Measurements from ENCODE around the gene PRUNE2.
A peak's percentile ranks its signal among the peaks of the same experiment; 100 is the strongest.

PRUNE2 gene

GRCh38 chr9:76921165-76921564, 15.3 kb upstream of the PRUNE2 start:
- peaks cover 20% of the 10 kb centered on the region for H3K27me3 ChIP-seq (ENCODE audit: control insufficient read depth, insufficient read depth, low read length)
- H3K4me2 ChIP-seq (ENCODE audit: low read length) = no peak overlapping the region
- no peaks in the 10 kb centered on the region for H3K36me3 ChIP-seq (ENCODE audit: insufficient read depth, low read length)
- no peak overlapping the region for H3K9ac ChIP-seq (ENCODE audit: low read depth, low read length)
- no peak overlapping the region for H3K4me3 ChIP-seq (ENCODE audit: low read length)
- H3K4me1 ChIP-seq (ENCODE audit: control insufficient read depth, insufficient read depth, low read length) = peaks cover 4% of the 10 kb centered on the region
- peaks cover 7% of the 10 kb centered on the region for H3K9me3 ChIP-seq (replicated peaks; ENCODE audit: low read length)

DNA sequence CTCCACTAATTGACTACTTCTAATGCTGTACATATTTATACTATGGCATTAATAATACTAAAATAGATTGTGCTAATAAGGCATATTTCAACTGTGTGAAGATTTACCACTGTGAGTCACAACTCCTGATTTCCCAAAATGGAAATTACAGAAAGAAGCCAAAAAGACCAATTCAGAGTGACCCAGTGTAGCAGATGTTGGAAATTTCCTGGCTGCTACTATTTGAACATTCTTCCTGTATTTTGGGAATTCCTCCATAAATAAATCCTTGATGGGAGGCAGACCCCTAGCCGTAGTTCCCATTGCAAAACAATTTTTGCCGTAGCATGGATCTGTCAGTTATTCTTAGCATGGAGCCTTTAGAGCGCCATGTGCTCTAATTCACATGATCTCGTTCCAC, 11.4 kb upstream of the PRUNE2 start:
- H3K27me3 ChIP-seq (ENCODE audit: control insufficient read depth, insufficient read depth, low read length) = peaks cover 25% of the 10 kb centered on the region
- H3K4me2 ChIP-seq (ENCODE audit: low read length) = no peak overlapping the region
- H3K9me3 ChIP-seq (replicated peaks; ENCODE audit: low read length) = no peaks in the 10 kb centered on the region
- H3K4me1 ChIP-seq (ENCODE audit: control insufficient read depth, insufficient read depth, low read length) = peaks cover 8% of the 10 kb centered on the region
- no peak overlapping the region for H3K4me3 ChIP-seq (ENCODE audit: low read length)
- H3K9ac ChIP-seq (ENCODE audit: low read depth, low read length) = no peak overlapping the region
- H3K36me3 ChIP-seq (ENCODE audit: insufficient read depth, low read length) = no peaks in the 10 kb centered on the region

GRCh38 chr9:76916231-76916630, 10.3 kb upstream of the PRUNE2 start:
- Histone ChIP-seq H3K36me3 (ENCODE audit: insufficient read depth, low read length) (no peaks in the 10 kb centered on the region), H3K4me1 (ENCODE audit: control insufficient read depth, insufficient read depth, low read length) (peaks cover 16% of the 10 kb centered on the region), H3K27me3 (ENCODE audit: control insufficient read depth, insufficient read depth, low read length) (peaks cover 25% of the 10 kb centered on the region), H3K4me3 (ENCODE audit: low read length) (no peak overlapping the region), H3K9me3 (replicated peaks; ENCODE audit: low read length) (no peaks in the 10 kb centered on the region), H3K4me2 (ENCODE audit: low read length) (no peak overlapping the region), H3K9ac (ENCODE audit: low read depth, low read length) (no peak overlapping the region)

DNA sequence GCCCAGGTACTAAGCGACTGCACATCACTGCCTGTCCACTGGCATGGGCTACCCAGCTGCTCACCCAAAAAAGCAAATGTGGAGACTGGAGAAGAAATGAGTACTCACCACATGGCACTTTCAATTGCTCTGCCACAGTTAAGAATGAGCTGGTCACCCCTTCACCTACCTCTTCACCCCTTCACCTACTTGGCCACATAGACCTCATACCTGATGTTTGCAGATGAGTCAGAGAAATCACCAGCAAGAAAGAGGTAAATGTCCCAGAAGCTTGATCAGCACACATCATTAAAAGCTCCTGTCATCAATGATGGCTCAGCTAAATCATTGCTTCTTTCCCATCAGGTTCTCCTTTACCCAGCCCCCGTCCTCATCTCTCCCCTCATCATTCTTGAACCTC, 7.6 kb upstream of the PRUNE2 start:
- H3K4me2 ChIP-seq (ENCODE audit: low read length) = no peak overlapping the region
- no peaks in the 10 kb centered on the region for H3K36me3 ChIP-seq (ENCODE audit: insufficient read depth, low read length)
- H3K4me3 ChIP-seq (ENCODE audit: low read length) = no peak overlapping the region
- no peak overlapping the region for H3K9ac ChIP-seq (ENCODE audit: low read depth, low read length)
- H3K27me3 ChIP-seq (ENCODE audit: control insufficient read depth, insufficient read depth, low read length) = peaks cover 21% of the 10 kb centered on the region
- H3K9me3 ChIP-seq (replicated peaks; ENCODE audit: low read length) = no peaks in the 10 kb centered on the region
- peaks cover 16% of the 10 kb centered on the region for H3K4me1 ChIP-seq (ENCODE audit: control insufficient read depth, insufficient read depth, low read length)

DNA sequence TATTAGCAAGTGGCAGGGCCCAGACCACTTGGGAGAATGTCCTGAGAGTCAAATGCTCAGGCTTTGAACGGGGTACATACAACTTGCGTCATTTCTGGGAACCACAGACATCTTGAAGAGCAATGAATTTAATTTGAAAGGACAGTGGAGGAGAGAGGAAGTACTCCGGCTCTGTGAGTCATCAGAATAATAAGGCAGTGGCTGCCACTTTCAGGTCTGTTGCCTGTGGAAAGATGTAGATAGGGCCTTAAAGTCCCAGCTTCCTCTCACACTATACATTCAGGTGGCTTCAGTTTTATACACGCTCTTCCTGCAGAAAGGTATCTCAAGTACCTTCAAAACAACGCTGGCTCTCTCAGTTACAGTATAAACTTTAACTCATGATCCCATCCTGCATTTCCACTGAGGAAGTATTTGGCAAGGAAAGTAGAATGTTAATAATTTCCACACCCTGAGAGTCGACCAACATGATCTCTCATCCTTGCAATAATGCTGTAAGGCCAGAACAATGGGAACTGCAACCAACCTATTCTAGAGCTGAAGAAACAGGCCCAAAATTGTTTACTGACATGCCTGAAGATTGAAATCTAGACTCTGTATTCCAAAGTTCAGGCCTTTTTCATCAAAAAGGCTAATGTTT, 6.8 kb upstream of the PRUNE2 start:
- no peak overlapping the region for H3K4me3 ChIP-seq (ENCODE audit: low read length)

GRCh38 chr9:76911971-76912370, 6.1 kb upstream of the PRUNE2 start:
- Histone ChIP-seq H3K4me1 (ENCODE audit: control insufficient read depth, insufficient read depth, low read length) (peaks cover 16% of the 10 kb centered on the region), H3K4me3 (ENCODE audit: low read length) (no peak overlapping the region), H3K27me3 (ENCODE audit: control insufficient read depth, insufficient read depth, low read length) (peaks cover 9% of the 10 kb centered on the region), H3K9ac (ENCODE audit: low read depth, low read length) (no peak overlapping the region), H3K4me2 (ENCODE audit: low read length) (no peak overlapping the region), H3K36me3 (ENCODE audit: insufficient read depth, low read length) (no peaks in the 10 kb centered on the region), H3K9me3 (replicated peaks; ENCODE audit: low read length) (no peaks in the 10 kb centered on the region)

More for the DNA sequence above, 6.8 kb upstream of the PRUNE2 start:
- H3K36me3 ChIP-seq (ENCODE audit: insufficient read depth, low read length) = no peaks in the 10 kb centered on the region
- H3K27me3 ChIP-seq (ENCODE audit: control insufficient read depth, insufficient read depth, low read length) = peaks cover 15% of the 10 kb centered on the region
- peaks cover 16% of the 10 kb centered on the region for H3K4me1 ChIP-seq (ENCODE audit: control insufficient read depth, insufficient read depth, low read length)
- no peak overlapping the region for H3K4me2 ChIP-seq (ENCODE audit: low read length)
- no peaks in the 10 kb centered on the region for H3K9me3 ChIP-seq (replicated peaks; ENCODE audit: low read length)
- no peak overlapping the region for H3K9ac ChIP-seq (ENCODE audit: low read depth, low read length)

GRCh38 chr9:76910861-76911260, 4.9 kb upstream of the PRUNE2 start:
- H3K4me3 ChIP-seq (ENCODE audit: low read length) = no peak overlapping the region
- peaks cover 19% of the 10 kb centered on the region for H3K4me1 ChIP-seq (ENCODE audit: control insufficient read depth, insufficient read depth, low read length)
- no peaks in the 10 kb centered on the region for H3K9me3 ChIP-seq (replicated peaks; ENCODE audit: low read length)
- H3K9ac ChIP-seq (ENCODE audit: low read depth, low read length) = no peak overlapping the region
- no peak overlapping the region for H3K4me2 ChIP-seq (ENCODE audit: low read length)
- no peaks in the 10 kb centered on the region for H3K36me3 ChIP-seq (ENCODE audit: insufficient read depth, low read length)
- peaks cover 2% of the 10 kb centered on the region for H3K27me3 ChIP-seq (ENCODE audit: control insufficient read depth, insufficient read depth, low read length)

- H3K9me3 ChIP-seq (replicated peaks; ENCODE audit: low read length) = no peaks in the 10 kb centered on the region
- peaks cover 30% of the 10 kb centered on the region for H3K4me1 ChIP-seq (ENCODE audit: control insufficient read depth, insufficient read depth, low read length)
- peak overlapping the region; percentile 80 for H3K4me3 ChIP-seq (ENCODE audit: low read length)
- no peaks in the 10 kb centered on the region for H3K27me3 ChIP-seq (ENCODE audit: control insufficient read depth, insufficient read depth, low read length)
- peak overlapping the region; percentile 97 for H3K4me2 ChIP-seq (ENCODE audit: low read length)
- no peak overlapping the region for H3K9ac ChIP-seq (ENCODE audit: low read depth, low read length)
- no peaks in the 10 kb centered on the region for H3K36me3 ChIP-seq (ENCODE audit: insufficient read depth, low read length)
These were observed 697 bp upstream of the PRUNE2 start for GRCh38 chr9:76906647-76906975.

- H3K4me3 ChIP-seq (ENCODE audit: low read length) = peak overlapping the region; percentile 80
- peaks cover 45% of the 10 kb centered on the region for H3K4me1 ChIP-seq (ENCODE audit: control insufficient read depth, insufficient read depth, low read length)
- no peaks in the 10 kb centered on the region for H3K9me3 ChIP-seq (replicated peaks; ENCODE audit: low read length)
- peak overlapping the region; percentile 97 for H3K4me2 ChIP-seq (ENCODE audit: low read length)
- H3K27me3 ChIP-seq (ENCODE audit: control insufficient read depth, insufficient read depth, low read length) = no peaks in the 10 kb centered on the region
- H3K36me3 ChIP-seq (ENCODE audit: insufficient read depth, low read length) = no peaks in the 10 kb centered on the region
- peak overlapping the region; percentile 79 for H3K9ac ChIP-seq (ENCODE audit: low read depth, low read length)
These were observed 1.1 kb downstream of the PRUNE2 start for GRCh38 chr9:76904661-76905457.

GRCh38 chr9:76902395-76902794, 3.5 kb downstream of the PRUNE2 start:
- no peaks in the 10 kb centered on the region for H3K27me3 ChIP-seq (ENCODE audit: control insufficient read depth, insufficient read depth, low read length)
- no peak overlapping the region for H3K4me2 ChIP-seq (ENCODE audit: low read length)
- H3K9me3 ChIP-seq (replicated peaks; ENCODE audit: low read length) = no peaks in the 10 kb centered on the region

GRCh38 chr9:76901801-76902200, 4.1 kb downstream of the PRUNE2 start:
- Histone ChIP-seq H3K4me3 (ENCODE audit: low read length) (no peak overlapping the region), H3K9me3 (replicated peaks; ENCODE audit: low read length) (no peaks in the 10 kb centered on the region), H3K9ac (ENCODE audit: low read depth, low read length) (no peak overlapping the region), H3K4me1 (ENCODE audit: control insufficient read depth, insufficient read depth, low read length) (peaks cover 45% of the 10 kb centered on the region), H3K27me3 (ENCODE audit: control insufficient read depth, insufficient read depth, low read length) (no peaks in the 10 kb centered on the region), H3K4me2 (ENCODE audit: low read length) (peak overlapping the region; percentile 15), H3K36me3 (ENCODE audit: insufficient read depth, low read length) (no peaks in the 10 kb centered on the region)

More at GRCh38 chr9:76902395-76902794, 3.5 kb downstream of the PRUNE2 start:
- Histone ChIP-seq H3K4me3 (ENCODE audit: low read length) (no peak overlapping the region), H3K36me3 (ENCODE audit: insufficient read depth, low read length) (no peaks in the 10 kb centered on the region), H3K4me1 (ENCODE audit: control insufficient read depth, insufficient read depth, low read length) (peaks cover 45% of the 10 kb centered on the region), H3K9ac (ENCODE audit: low read depth, low read length) (no peak overlapping the region)

All from skeletal muscle satellite cell (primary cell).